Fibroblast of lung (primary cell): ENCODE measurements around the gene EHD3. TPM values are rescaled to one million over a fixed set of nuclear protein-coding genes. Genes with fewer than 3 reads are reported as not detected.

Experiments used
- DNase-seq, 2 donors: peaks; one replicate each; pipeline versions ENCODE4 v3.0.0 to v3.0.0-alpha.2; 2010; ENCODE audit warnings: low read depth in 2 of 2
- H2AFZ ChIP-seq: 2 replicates; pipeline ENCODE4 v1.5.1; 2012; ENCODE audit warnings: low read length, control low read depth, inconsistent platforms
- H3K27ac ChIP-seq: 2 replicates; pipeline ENCODE4 v1.5.1; 2011; ENCODE audit warnings: low read length, control low read depth; ENCODE audit not compliant: insufficient read depth
- H3K27me3 ChIP-seq: 2 replicates; pipeline ENCODE4 v1.5.1; 2011; ENCODE audit warnings: mild to moderate bottlenecking, low read length; ENCODE audit not compliant: control insufficient read depth, insufficient read depth
- H3K36me3 ChIP-seq: 2 replicates; pipeline ENCODE4 v1.5.1; 2011; ENCODE audit warnings: low read length; ENCODE audit not compliant: control insufficient read depth, insufficient read depth
- H3K4me1 ChIP-seq: 2 replicates; pipeline ENCODE4 v1.5.1; 2011; ENCODE audit warnings: low read length; ENCODE audit not compliant: control insufficient read depth, insufficient read depth; ENCODE audit errors: extremely low read depth
- H3K4me2 ChIP-seq: 2 replicates; pipeline ENCODE4 v1.5.1; 2011; ENCODE audit warnings: low read length, control low read depth; ENCODE audit not compliant: insufficient read depth; ENCODE audit errors: extremely low read depth
- H3K4me3 ChIP-seq, 4 experiments: fragments of 200-600 bp in 1 of 4; sonication (generic) in 1 of 4; replicated peaks in 1 of 4; 2 replicates each; pipeline ENCODE4 v1.5.1; 2011 to 2016; ENCODE audit warnings: low read length in 4 of 4, low read depth in 3 of 4, mild to moderate bottlenecking in 3 of 4, control low read depth in 2 of 4, inconsistent platforms in 1 of 4, mixed read lengths in 1 of 4; ENCODE audit not compliant: insufficient read depth in 1 of 4; ENCODE audit errors: control extremely low read depth in 1 of 4
- H3K79me2 ChIP-seq: 2 replicates; pipeline ENCODE4 v1.5.1; 2012; ENCODE audit warnings: mild to moderate bottlenecking, low read length, inconsistent platforms; ENCODE audit not compliant: control insufficient read depth, insufficient read depth
- H3K9ac ChIP-seq: 2 replicates; pipeline ENCODE4 v1.5.1; 2011; ENCODE audit warnings: mild to moderate bottlenecking, low read length, control low read depth; ENCODE audit not compliant: insufficient read depth
- H3K9me3 ChIP-seq: 2 replicates; pipeline ENCODE4 v1.5.1; 2012; ENCODE audit warnings: low read depth, low read length; ENCODE audit not compliant: control insufficient read depth, insufficient read depth
- H4K20me1 ChIP-seq: 2 replicates; pipeline ENCODE4 v1.5.1; 2011; ENCODE audit warnings: low read length; ENCODE audit not compliant: control insufficient read depth, insufficient read depth; ENCODE audit errors: extremely low read depth
- EZH2 ChIP-seq: IDR thresholded peaks from 2 replicates; pipeline ENCODE4 v1.5.1; 2012; ENCODE audit warnings: low read length, control low read depth, mild to moderate bottlenecking; ENCODE audit errors: missing control alignments
- polyA minus RNA-seq: library from RNA; depleted of rRNA, polyadenylated mRNA; stranded (reverse); fragments of >200 nt; gene quantifications from 2 replicates; pipeline ENCODE4 v1.2.3, GENCODE V29; 2011; ENCODE audit warnings: low replicate concordance
- polyA plus RNA-seq, 2 donors: library from polyadenylated mRNA; depleted of rRNA in 1 of 2; stranded (reverse) in 1 of 2; unstranded in 1 of 2; fragments of >200 nt; gene quantifications; 2 replicates each; pipeline ENCODE4 v1.2.1, GENCODE V29; 2011 to 2012; ENCODE audit warnings: missing spikeins in 1 of 2
- total RNA-seq: library from RNA; depleted of rRNA; stranded (reverse); fragments of >200 nt; gene quantifications from 2 replicates; pipeline ENCODE4 v1.2.1, GENCODE V29; 2014
- TF ChIP-seq, protein P1 (sequence below), 2 donors: IDR thresholded peaks in 1 of 2; conservative IDR thresholded peaks in 1 of 2; 1 replicate in 1 of 2; 2 replicates in 1 of 2; pipeline ENCODE4 v1.5.1; 2011 to 2012; ENCODE audit warnings: low read length in 2 of 2, control low read depth in 1 of 2, inconsistent platforms in 1 of 2, low read depth in 1 of 2, mild to moderate bottlenecking in 1 of 2

The EHD3 gene
- total RNA-seq = 12.3 and 30.6 TPM in 2 replicates
- 37.1 and 37.5 TPM in 2 replicates for polyA plus RNA-seq
- polyA plus RNA-seq (2012) = 33.4 and 35.8 TPM in 2 replicates
- polyA minus RNA-seq = 75.9 and 83.1 TPM in 2 replicates

- Histone ChIP-seq H3K4me2 (peak within 1 kb of the TSS; percentile 59), H3K9me3 (no peaks in the 10 kb centered on the region), H4K20me1 (no peaks in the 10 kb centered on the region), H3K4me1 (peaks cover 6% of the 10 kb centered on the region), H3K4me3 (peak within 1 kb of the TSS; percentile 72 to 78 (median 75)), H3K36me3 (peaks cover 3% of the 10 kb centered on the region), H3K9ac (peak within 1 kb of the TSS; percentile 60), H3K27ac (peak within 1 kb of the TSS; percentile 55), H2AFZ (peak within 1 kb of the TSS; percentile 79), H3K79me2 (no peaks in the 10 kb centered on the region), H3K27me3 (peaks cover 3% of the 10 kb centered on the region)
- peak; percentile 87 to 92 for DNase-seq
- no peak for TF ChIP-seq EZH2
- TF ChIP-seq, protein P1, sequence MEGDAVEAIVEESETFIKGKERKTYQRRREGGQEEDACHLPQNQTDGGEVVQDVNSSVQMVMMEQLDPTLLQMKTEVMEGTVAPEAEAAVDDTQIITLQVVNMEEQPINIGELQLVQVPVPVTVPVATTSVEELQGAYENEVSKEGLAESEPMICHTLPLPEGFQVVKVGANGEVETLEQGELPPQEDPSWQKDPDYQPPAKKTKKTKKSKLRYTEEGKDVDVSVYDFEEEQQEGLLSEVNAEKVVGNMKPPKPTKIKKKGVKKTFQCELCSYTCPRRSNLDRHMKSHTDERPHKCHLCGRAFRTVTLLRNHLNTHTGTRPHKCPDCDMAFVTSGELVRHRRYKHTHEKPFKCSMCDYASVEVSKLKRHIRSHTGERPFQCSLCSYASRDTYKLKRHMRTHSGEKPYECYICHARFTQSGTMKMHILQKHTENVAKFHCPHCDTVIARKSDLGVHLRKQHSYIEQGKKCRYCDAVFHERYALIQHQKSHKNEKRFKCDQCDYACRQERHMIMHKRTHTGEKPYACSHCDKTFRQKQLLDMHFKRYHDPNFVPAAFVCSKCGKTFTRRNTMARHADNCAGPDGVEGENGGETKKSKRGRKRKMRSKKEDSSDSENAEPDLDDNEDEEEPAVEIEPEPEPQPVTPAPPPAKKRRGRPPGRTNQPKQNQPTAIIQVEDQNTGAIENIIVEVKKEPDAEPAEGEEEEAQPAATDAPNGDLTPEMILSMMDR (conservative IDR thresholded peaks at IDR 0.05 in 1 of 2, IDR thresholded peaks at IDR 0.05 in 1 of 2; ENCODE audit: low read depth in 1 of 2, low read length in 2 of 2) = peak; percentile 55 to 63
Measured at GRCh38 chr2:31233741-31234682, at the start of gene EHD3. EHD3 (plus strand) TSS chr2:31234152; CDS start chr2:31234622, 470 bp downstream.

- Histone ChIP-seq H3K4me3 (no peak overlapping the region), H3K4me1 (no peaks in the 10 kb centered on the region)
- TF ChIP-seq, protein P1 (conservative IDR thresholded peaks at IDR 0.05 in 1 of 2, IDR thresholded peaks at IDR 0.05 in 1 of 2; ENCODE audit: low read depth in 1 of 2, low read length in 2 of 2) = no peak
- TF ChIP-seq EZH2 = no peak
Measured at GRCh38 chr2:31187166-31187565, 46.8 kb upstream of the EHD3 start.

GRCh38 chr2:31188131-31188530, 45.8 kb upstream of the EHD3 start:
- Histone ChIP-seq H3K4me3 (no peak overlapping the region), H3K9ac (no peak overlapping the region), H3K79me2 (no peaks in the 10 kb centered on the region), H3K9me3 (no peaks in the 10 kb centered on the region), H2AFZ (no peak overlapping the region), H3K4me1 (no peaks in the 10 kb centered on the region), H3K27ac (no peak overlapping the region), H3K4me2 (no peak overlapping the region), H4K20me1 (no peaks in the 10 kb centered on the region), H3K36me3 (no peaks in the 10 kb centered on the region), H3K27me3 (no peaks in the 10 kb centered on the region)
- no peak for DNase-seq
- TF ChIP-seq, protein P1 (conservative IDR thresholded peaks at IDR 0.05 in 1 of 2, IDR thresholded peaks at IDR 0.05 in 1 of 2; ENCODE audit: low read depth in 1 of 2, low read length in 2 of 2) = no peak
- no peak for TF ChIP-seq EZH2

More at GRCh38 chr2:31187166-31187565, 46.8 kb upstream of the EHD3 start:
- Histone ChIP-seq H4K20me1 (no peaks in the 10 kb centered on the region), H3K9ac (no peak overlapping the region), H3K79me2 (no peaks in the 10 kb centered on the region), H3K27ac (no peak overlapping the region), H3K9me3 (no peaks in the 10 kb centered on the region), H3K36me3 (no peaks in the 10 kb centered on the region), H2AFZ (no peak overlapping the region), H3K4me2 (no peak overlapping the region), H3K27me3 (no peaks in the 10 kb centered on the region)
- DNase-seq = no peak
